SU-DHL-6 (cell line): ENCODE data around the gene ZC3H12A.

Source experiments
- H2AFZ ChIP-seq: fragments of 200-600 bp; sonication (generic); 2 replicates; pipeline ENCODE4 v1.6.1; 2014; ENCODE audit warnings: low read depth, mild to moderate bottlenecking, moderate library complexity, mixed read lengths, antibody characterized with exemption, low read length; ENCODE audit not compliant: severe bottlenecking
- H3F3A ChIP-seq: fragments of 200-600 bp; shearing (Covaris generic); 2 replicates; pipeline ENCODE4 v1.6.0; 2016; ENCODE audit warnings: antibody characterized with exemption, mild to moderate bottlenecking; ENCODE audit not compliant: insufficient read depth
- H3K27ac ChIP-seq: fragments of 200-600 bp; sonication (generic); 2 replicates; pipeline ENCODE4 v1.5.1; 2016; ENCODE audit warnings: low read depth, mild to moderate bottlenecking, low read length, moderate library complexity, mixed read lengths
- H3K27me3 ChIP-seq: fragments of 200-600 bp; sonication (generic), shearing (Covaris generic); 2 replicates; pipeline ENCODE4 v1.6.0; 2014; ENCODE audit warnings: mild to moderate bottlenecking, low read length
- H3K36me3 ChIP-seq: fragments of 200-600 bp; sonication (generic); 2 replicates; pipeline ENCODE4 v1.6.1; 2014; ENCODE audit warnings: mild to moderate bottlenecking, low read length, mixed read lengths
- H3K4me2 ChIP-seq: fragments of 300-600, 200-600 bp; shearing (Covaris generic), sonication (generic); 2 replicates; pipeline ENCODE4 v1.6.0; 2014; ENCODE audit warnings: low read length, low read depth, mild to moderate bottlenecking; ENCODE audit not compliant: poor library complexity, severe bottlenecking
- H3K4me3 ChIP-seq: fragments of 200-600 bp; sonication (generic); 2 replicates; pipeline ENCODE4 v1.5.1; 2014; ENCODE audit warnings: antibody characterized with exemption, low read length, mild to moderate bottlenecking, mixed read lengths; ENCODE audit not compliant: insufficient read depth, poor library complexity, severe bottlenecking
- H3K79me2 ChIP-seq: fragments of 200-600 bp; sonication (generic); 2 replicates; pipeline ENCODE4 v1.6.1; 2014; ENCODE audit warnings: mild to moderate bottlenecking, low read length, moderate library complexity; ENCODE audit not compliant: insufficient read depth
- H3K9ac ChIP-seq: fragments of 200-600 bp; sonication (generic); 2 replicates; pipeline ENCODE4 v1.7.0; 2014; ENCODE audit warnings: mild to moderate bottlenecking, low read length
- H3K9me2 ChIP-seq: fragments of 200-600 bp; sonication (generic); replicated peaks from 2 replicates; pipeline ENCODE4 v1.6.1; 2014; ENCODE audit warnings: low read length; ENCODE audit not compliant: insufficient read depth
- H3K9me3 ChIP-seq: fragments of 200-600 bp; sonication (generic); 2 replicates; pipeline ENCODE4 v1.6.1; 2014; ENCODE audit warnings: low read length, mixed read lengths; ENCODE audit not compliant: insufficient read depth
- H4K20me1 ChIP-seq: fragments of 200-600 bp; sonication (generic); 2 replicates; pipeline ENCODE4 v1.6.1; 2014; ENCODE audit warnings: low read depth, mild to moderate bottlenecking, antibody characterized with exemption, low read length, moderate library complexity, mixed read lengths
- CTCF ChIP-seq: fragments of 200-600 bp; sonication (generic); IDR thresholded peaks from one replicate; pipeline ENCODE4 v1.5.1; 2017; ENCODE audit warnings: antibody characterized with exemption, mild to moderate bottlenecking, low read length, moderate library complexity; ENCODE audit not compliant: insufficient read depth, poor library complexity, severe bottlenecking
- EZH2phosphoT487 ChIP-seq: fragments of 200-600 bp; sonication (generic), shearing (Covaris generic); conservative IDR thresholded peaks from 2 replicates; pipeline ENCODE4 v1.6.1; 2018; ENCODE audit warnings: mild to moderate bottlenecking, antibody characterized with exemption, low read length, moderate library complexity, mixed read lengths

ZC3H12A gene

GRCh38 chr1:37452416-37452815, 22.0 kb upstream of the ZC3H12A start:
- no peak for TF ChIP-seq EZH2phosphoT487
- TF ChIP-seq CTCF = no peak
- no peak overlapping the region for H2AFZ ChIP-seq
- no peaks in the 10 kb centered on the region for H3K27me3 ChIP-seq
- H3K4me3 ChIP-seq = no peak overlapping the region
- no peak overlapping the region for H3K9ac ChIP-seq
- H3K79me2 ChIP-seq = no peaks in the 10 kb centered on the region
- H3K27ac ChIP-seq = no peak overlapping the region
- no peaks in the 10 kb centered on the region for H3F3A ChIP-seq
- no peak overlapping the region for H3K4me2 ChIP-seq
- no peaks in the 10 kb centered on the region for H3K9me2 ChIP-seq
- H3K9me3 ChIP-seq = no peaks in the 10 kb centered on the region
- no peaks in the 10 kb centered on the region for H4K20me1 ChIP-seq
- no peaks in the 10 kb centered on the region for H3K36me3 ChIP-seq

GRCh38 chr1:37453647-37454046, 20.7 kb upstream of the ZC3H12A start:
- no peak overlapping the region for H3K27ac ChIP-seq

GRCh38 chr1:37455516-37455915, 18.9 kb upstream of the ZC3H12A start:
- Histone ChIP-seq H3K27ac (no peak overlapping the region), H3K9ac (no peak overlapping the region), H3K4me2 (no peak overlapping the region)

More at GRCh38 chr1:37453647-37454046, 20.7 kb upstream of the ZC3H12A start:
- H3K9me2 ChIP-seq = no peaks in the 10 kb centered on the region
- no peaks in the 10 kb centered on the region for H3F3A ChIP-seq
- H3K27me3 ChIP-seq = no peaks in the 10 kb centered on the region
- H4K20me1 ChIP-seq = no peaks in the 10 kb centered on the region
- no peaks in the 10 kb centered on the region for H3K36me3 ChIP-seq
- H3K4me2 ChIP-seq = no peak overlapping the region
- no peak overlapping the region for H2AFZ ChIP-seq
- no peak overlapping the region for H3K9ac ChIP-seq
- no peaks in the 10 kb centered on the region for H3K79me2 ChIP-seq
- H3K9me3 ChIP-seq = no peaks in the 10 kb centered on the region
- TF ChIP-seq CTCF (no peak), EZH2phosphoT487 (no peak)
- no peak overlapping the region for H3K4me3 ChIP-seq

More at GRCh38 chr1:37455516-37455915, 18.9 kb upstream of the ZC3H12A start:
- Histone ChIP-seq H3K9me3 (no peaks in the 10 kb centered on the region), H3F3A (no peaks in the 10 kb centered on the region), H3K9me2 (no peaks in the 10 kb centered on the region), H3K36me3 (no peaks in the 10 kb centered on the region), H3K4me3 (no peak overlapping the region), H3K79me2 (no peaks in the 10 kb centered on the region), H2AFZ (no peak overlapping the region), H4K20me1 (no peaks in the 10 kb centered on the region), H3K27me3 (no peaks in the 10 kb centered on the region)
- TF ChIP-seq EZH2phosphoT487 (no peak), CTCF (no peak)
